KMS-11 (cell line): ENCODE results near the gene ALKBH3.

Experiments used
- H2AFZ ChIP-seq: fragments of 200-600 bp; sonication (generic); 2 replicates; pipeline ENCODE4 v1.6.1; 2016; ENCODE audit warnings: antibody characterized with exemption, mixed run types, low read depth
- H3K27ac ChIP-seq: fragments of 200-600 bp; sonication (generic); 2 replicates; pipeline ENCODE4 v1.6.1; 2016; ENCODE audit warnings: mild to moderate bottlenecking, mixed run types
- H3K27me3 ChIP-seq: fragments of 200-600 bp; sonication (generic); 2 replicates; pipeline ENCODE4 v1.6.1; 2017; ENCODE audit warnings: mild to moderate bottlenecking, low read depth, mixed run types, moderate library complexity; ENCODE audit not compliant: insufficient read depth
- H3K36me3 ChIP-seq: fragments of 200-600 bp; sonication (generic); 2 replicates; pipeline ENCODE4 v1.6.1; 2017; ENCODE audit warnings: mild to moderate bottlenecking, mixed run types; ENCODE audit not compliant: insufficient read depth
- H3K4me1 ChIP-seq: fragments of 200-600 bp; sonication (generic); 2 replicates; pipeline ENCODE4 v1.6.1; 2016; ENCODE audit warnings: mild to moderate bottlenecking, low read depth, mixed run types; ENCODE audit not compliant: poor library complexity, severe bottlenecking
- H3K4me2 ChIP-seq: fragments of 200-600 bp; sonication (generic); 2 replicates; pipeline ENCODE4 v1.7.0; 2016; ENCODE audit warnings: mild to moderate bottlenecking, mixed run types
- H3K4me3 ChIP-seq: fragments of 200-600 bp; sonication (generic); IDR thresholded peaks from 2 replicates; pipeline ENCODE4 v1.6.1; 2017; ENCODE audit warnings: low read depth, low read length, mixed read lengths; ENCODE audit not compliant: insufficient read depth
- H3K79me2 ChIP-seq: fragments of 200-600 bp; sonication (generic); 2 replicates; pipeline ENCODE4 v1.6.1; 2016; ENCODE audit warnings: low read depth, mixed run types; ENCODE audit not compliant: insufficient read depth
- H3K9ac ChIP-seq: fragments of 200-600 bp; sonication (generic); 2 replicates; pipeline ENCODE4 v1.6.1; 2016; ENCODE audit warnings: mild to moderate bottlenecking, mixed run types
- H4K20me1 ChIP-seq: fragments of 200-600 bp; sonication (generic); 2 replicates; pipeline ENCODE4 v1.6.1; 2016; ENCODE audit warnings: mild to moderate bottlenecking, mixed run types; ENCODE audit not compliant: insufficient read depth
- CTCF ChIP-seq: fragments of 200-600 bp; sonication (generic); conservative IDR thresholded peaks from 2 replicates; pipeline ENCODE4 v1.6.1; 2017; ENCODE audit warnings: low read depth, mild to moderate bottlenecking, antibody characterized with exemption, low read length, moderate library complexity, mixed read lengths

ALKBH3 gene

DNA sequence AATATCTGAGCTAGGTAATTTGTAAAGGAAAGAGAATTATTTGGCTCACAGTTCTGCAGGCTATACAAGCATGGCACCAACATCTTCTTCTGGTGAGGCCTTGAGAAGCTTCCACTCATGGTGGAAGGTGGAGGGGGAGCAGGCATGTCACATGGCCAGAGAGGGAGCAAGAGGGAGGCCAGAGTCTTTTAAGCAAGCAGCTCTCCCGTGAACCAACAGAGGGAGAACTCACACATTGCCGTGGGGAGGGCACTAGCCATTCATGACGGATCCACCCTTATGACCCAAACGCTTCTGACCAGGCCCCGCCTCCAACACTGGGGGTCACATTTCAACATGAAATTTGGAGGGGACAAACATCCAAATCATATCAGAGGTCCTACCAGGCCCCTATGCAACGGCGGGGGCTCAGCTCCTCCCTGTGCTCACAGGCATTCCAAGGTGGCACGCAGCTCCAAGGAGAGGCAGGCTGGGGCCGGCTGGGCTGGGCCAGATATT lies 66.4 kb downstream of the ALKBH3 start:
- H3K4me3 ChIP-seq = no peak overlapping the region
- H3K9ac ChIP-seq = no peak overlapping the region
- TF ChIP-seq CTCF = no peak
- H4K20me1 ChIP-seq = no peaks in the 10 kb centered on the region
- H3K27me3 ChIP-seq = peaks cover 11% of the 10 kb centered on the region; the same call in 1 of the 2 replicates
- H3K27ac ChIP-seq = no peak overlapping the region
- no peak overlapping the region for H3K4me2 ChIP-seq
- no peaks in the 10 kb centered on the region for H3K36me3 ChIP-seq
- peaks cover 11% of the 10 kb centered on the region for H3K4me1 ChIP-seq
- H2AFZ ChIP-seq = no peak overlapping the region
- H3K79me2 ChIP-seq = no peaks in the 10 kb centered on the region

DNA sequence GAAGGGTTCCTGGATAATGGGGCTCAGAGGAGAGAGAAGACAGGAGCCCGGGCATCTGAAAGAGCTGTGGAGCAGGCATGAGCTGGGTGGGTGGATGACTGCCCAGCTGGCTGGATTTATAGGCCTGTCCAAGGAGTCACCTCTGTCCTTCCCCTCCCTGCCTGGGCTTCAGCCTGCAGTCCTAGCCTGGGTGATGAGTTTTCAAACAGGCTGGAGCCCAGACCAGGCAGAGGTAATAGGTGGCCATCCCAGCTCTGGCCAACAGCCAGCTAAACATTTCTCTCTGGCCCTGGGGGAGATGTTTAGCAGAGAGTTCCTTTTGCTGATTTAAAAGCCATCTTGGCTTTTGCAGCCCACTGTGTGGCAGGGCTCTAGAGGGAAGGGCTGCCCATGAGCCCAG lies 67.2 kb downstream of the ALKBH3 start:
- no peak overlapping the region for H3K9ac ChIP-seq
- H2AFZ ChIP-seq = no peak overlapping the region
- peaks cover 11% of the 10 kb centered on the region for H3K4me1 ChIP-seq
- no peak overlapping the region for H3K4me3 ChIP-seq
- H3K79me2 ChIP-seq = no peaks in the 10 kb centered on the region
- H3K27me3 ChIP-seq = peaks cover 11% of the 10 kb centered on the region; the same call in 1 of the 2 replicates
- no peaks in the 10 kb centered on the region for H3K36me3 ChIP-seq
- TF ChIP-seq CTCF = no peak
- H3K4me2 ChIP-seq = no peak overlapping the region
- no peaks in the 10 kb centered on the region for H4K20me1 ChIP-seq
- H3K27ac ChIP-seq = no peak overlapping the region

DNA sequence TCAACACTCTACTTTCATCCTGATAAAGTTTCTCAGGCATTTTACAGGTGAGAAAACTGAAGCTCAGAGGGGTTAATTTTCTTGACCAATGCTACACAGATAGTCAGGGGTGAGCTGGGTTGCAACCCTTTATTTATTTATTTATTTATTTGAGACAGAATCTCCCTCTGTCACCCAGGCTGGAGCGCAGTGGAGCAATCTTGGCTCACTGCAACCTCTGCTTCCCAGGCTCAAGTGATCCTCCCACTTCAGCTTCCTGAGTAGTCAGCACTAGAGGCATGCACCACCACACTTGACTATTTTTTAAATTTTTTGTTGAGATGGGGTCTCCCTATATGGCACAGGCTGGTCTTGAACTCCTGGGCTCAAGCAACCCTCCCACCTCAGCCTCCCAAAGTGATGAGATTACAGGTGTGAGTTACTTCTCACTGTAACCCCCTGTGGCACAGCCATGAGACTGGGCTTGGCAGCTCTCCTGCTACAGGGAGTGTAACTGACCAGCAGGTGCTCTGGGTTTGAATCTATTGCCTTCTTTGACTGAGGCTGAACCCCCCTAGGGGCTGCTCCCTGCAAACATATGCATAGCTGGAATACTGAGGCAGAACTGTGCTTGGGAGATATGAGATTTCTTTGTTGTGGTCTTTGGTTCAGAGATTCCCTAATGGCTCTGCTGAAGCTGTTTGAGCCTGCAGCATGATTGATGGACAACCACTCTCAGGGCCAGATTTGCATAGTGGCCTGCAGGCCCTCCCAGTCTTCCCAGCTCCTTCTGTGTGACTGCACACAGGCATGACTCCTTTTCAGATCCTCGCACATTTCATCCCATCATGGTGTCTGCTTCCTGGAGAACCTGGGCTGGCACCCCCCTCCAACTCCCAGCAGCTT lies 68.0 kb downstream of the ALKBH3 start:
- H3K36me3 ChIP-seq = no peaks in the 10 kb centered on the region
- H2AFZ ChIP-seq = no peak overlapping the region
- H3K27ac ChIP-seq = no peak overlapping the region
- TF ChIP-seq CTCF = no peak
- no peak overlapping the region for H3K4me3 ChIP-seq
- peaks cover 11% of the 10 kb centered on the region for H3K4me1 ChIP-seq
- no peaks in the 10 kb centered on the region for H3K79me2 ChIP-seq
- peaks cover 8% of the 10 kb centered on the region; the same call in 1 of the 2 replicates for H3K27me3 ChIP-seq
- no peaks in the 10 kb centered on the region for H4K20me1 ChIP-seq
- H3K9ac ChIP-seq = no peak overlapping the region
- no peak overlapping the region for H3K4me2 ChIP-seq

DNA sequence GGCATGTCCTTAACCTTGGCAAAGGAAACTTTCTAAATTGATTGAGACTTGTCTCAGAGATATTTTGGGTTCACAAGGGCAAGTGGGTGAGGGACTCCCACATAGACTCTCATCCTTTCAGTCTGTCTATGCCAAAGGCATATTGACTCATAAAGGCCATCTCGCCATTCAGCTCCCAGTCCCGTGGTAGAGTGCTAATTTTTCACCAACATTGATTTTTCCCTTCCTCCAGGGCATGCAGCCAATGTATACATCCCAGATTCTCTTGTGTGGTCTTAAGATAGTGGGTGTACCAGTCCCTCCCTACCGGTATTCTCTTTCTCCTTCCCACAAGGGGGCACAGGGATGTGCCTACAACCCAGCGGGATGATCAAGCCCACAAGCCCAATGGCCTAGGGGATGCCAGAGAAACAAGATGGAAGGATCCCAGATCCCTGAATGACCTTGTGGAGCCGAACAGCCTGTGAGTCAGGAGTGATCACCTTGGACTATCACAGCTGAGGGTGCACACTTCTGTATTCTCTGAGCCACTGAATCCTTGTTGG lies 69.8 kb downstream of the ALKBH3 start:
- Histone ChIP-seq H3K4me2 (no peak overlapping the region), H3K4me3 (no peak overlapping the region), H3K36me3 (no peaks in the 10 kb centered on the region), H4K20me1 (no peaks in the 10 kb centered on the region), H3K27ac (no peak overlapping the region), H2AFZ (no peak overlapping the region), H3K79me2 (no peaks in the 10 kb centered on the region), H3K9ac (no peak overlapping the region), H3K27me3 (no peaks in the 10 kb centered on the region; the same call in 1 of the 2 replicates), H3K4me1 (no peaks in the 10 kb centered on the region)
- TF ChIP-seq CTCF = no peak
